HS-27A (cell line): ENCODE data around the gene OR2AP1.
"Not testable (repeated sequence)": the region's sequence is repeated elsewhere in the genome, so short reads cannot be mapped to it uniquely, and the experiment has no call there.

ENCODE experiments used
- DNase-seq: peaks from one replicate; pipeline ENCODE4 v3.0.0-alpha.2; 2012; ENCODE audit warnings: low read depth, missing footprints

The OR2AP1 gene

GRCh38 chr12:55572168-55572567 lies at the start of gene OR2AP1:
OR2AP1 (plus strand) TSS chr12:55572468; CDS start chr12:55574415, 1,947 bp downstream.
- no peak for DNase-seq

GRCh38 chr12:55548235-55548634 lies 24.0 kb upstream of the OR2AP1 start:
- not testable (repeated sequence) for DNase-seq

GRCh38 chr12:55548756-55549155 lies 23.5 kb upstream of the OR2AP1 start:
- no peak for DNase-seq

GRCh38 chr12:55549302-55549701 lies 23.0 kb upstream of the OR2AP1 start, which contains the start of gene OR6C4:
OR6C4 (plus strand) TSS chr12:55549602; CDS start chr12:55551227, 1,625 bp downstream.
- no peak for DNase-seq

- DNase-seq: no peak
These were observed 18.0 kb upstream of the OR2AP1 start for GRCh38 chr12:55554296-55554695.

- DNase-seq: not testable (repeated sequence)
These were observed 2.2 kb upstream of the OR2AP1 start for GRCh38 chr12:55570060-55570459.

- not testable (repeated sequence) for DNase-seq
These were observed 1.6 kb upstream of the OR2AP1 start for GRCh38 chr12:55570689-55571088.

- DNase-seq: no peak
These were observed 9.8 kb downstream of the OR2AP1 start for GRCh38 chr12:55582066-55582465.

GRCh38 chr12:55585817-55586216 lies 13.5 kb downstream of the OR2AP1 start:
- DNase-seq: no peak

GRCh38 chr12:55590152-55590551 lies 17.9 kb downstream of the OR2AP1 start:
- not testable (repeated sequence) for DNase-seq

GRCh38 chr12:55607821-55608594 lies 35.7 kb downstream of the OR2AP1 start:
- DNase-seq: no peak

- DNase-seq: no peak
These were observed 38.3 kb downstream of the OR2AP1 start for GRCh38 chr12:55610598-55610997.

- no peak for DNase-seq
These were observed 40.4 kb downstream of the OR2AP1 start for GRCh38 chr12:55612646-55613045.

GRCh38 chr12:55614764-55615163 lies 42.5 kb downstream of the OR2AP1 start:
- DNase-seq: no peak

GRCh38 chr12:55619354-55620138 lies 47.3 kb downstream of the OR2AP1 start:
- peak; percentile 86 for DNase-seq

GRCh38 chr12:55624056-55624455 lies 51.8 kb downstream of the OR2AP1 start:
- no peak for DNase-seq
